ENCODE data around the gene GJC1. TPM values are rescaled to one million over a fixed set of nuclear protein-coding genes. Genes with fewer than 3 reads are reported as not detected.

Gene GJC1
- polyA plus RNA-seq, 1 experiment: 20.6 TPM

GRCh38 chr17:44786551-44787081 is 43.5 kb downstream of the GJC1 start:
- no peak for TF ChIP-seq CTCF (IDR thresholded peaks at IDR 0.05; ENCODE audit: low read depth, low read length)
- ChIA-PET CTCF (interaction anchor here (1.5 kb wide), 1 partner anchor 7 kb away, joined by 5 read pairs; no protein-coding TSS in a partner anchor), POLR2A (no interaction called here)
- Histone ChIP-seq H3K9me3 (ENCODE audit: control insufficient read depth, insufficient read depth, low read length) (no peaks in the 10 kb centered on the region; the same call in 1 of the 2 replicates), H3K4me3 (ENCODE audit: low read depth, low read length) (no peak overlapping the region), H3K27me3 (ENCODE audit: control insufficient read depth, insufficient read depth, low read length) (no peaks in the 10 kb centered on the region), H3K27ac (ENCODE audit: low read depth, low read length) (no peak overlapping the region)
- no peak for DNase-seq (ENCODE audit: low read depth, low spot score)

GRCh38 chr17:44785921-44786320 is 44.2 kb downstream of the GJC1 start:
- POLR2A ChIA-PET: no interaction called here
- CTCF ChIA-PET: no interaction called here
- TF ChIP-seq CTCF (IDR thresholded peaks at IDR 0.05; ENCODE audit: low read depth, low read length): no peak
- Histone ChIP-seq H3K4me3 (ENCODE audit: low read depth, low read length) (no peak overlapping the region), H3K27ac (ENCODE audit: low read depth, low read length) (no peak overlapping the region), H3K27me3 (ENCODE audit: control insufficient read depth, insufficient read depth, low read length) (no peaks in the 10 kb centered on the region), H3K9me3 (ENCODE audit: control insufficient read depth, insufficient read depth, low read length) (no peaks in the 10 kb centered on the region; the same call in 1 of the 2 replicates)
- no peak for DNase-seq (ENCODE audit: low read depth, low spot score)

- POLR2A ChIA-PET: no interaction called here
- Histone ChIP-seq H3K9me3 (ENCODE audit: control insufficient read depth, insufficient read depth, low read length) (no peaks in the 10 kb centered on the region; the same call in 1 of the 2 replicates), H3K4me3 (ENCODE audit: low read depth, low read length) (no peak overlapping the region), H3K27me3 (ENCODE audit: control insufficient read depth, insufficient read depth, low read length) (no peaks in the 10 kb centered on the region), H3K27ac (ENCODE audit: low read depth, low read length) (no peak overlapping the region)
- no peak for TF ChIP-seq CTCF (IDR thresholded peaks at IDR 0.05; ENCODE audit: low read depth, low read length)
- DNase-seq (ENCODE audit: low read depth, low spot score): no peak
- CTCF ChIA-PET: interaction anchor here (0.9 to 6.9 kb wide), 2 partner anchors 11 to 81 kb away, joined by 3 to 121 read pairs; no protein-coding TSS in a partner anchor
These were observed 47.7 kb downstream of the GJC1 start for GRCh38 chr17:44782326-44782850.

GRCh38 chr17:44781551-44782325 is 48.3 kb downstream of the GJC1 start:
- Histone ChIP-seq H3K9me3 (ENCODE audit: control insufficient read depth, insufficient read depth, low read length) (no peaks in the 10 kb centered on the region; the same call in 1 of the 2 replicates), H3K4me3 (ENCODE audit: low read depth, low read length) (no peak overlapping the region), H3K27ac (ENCODE audit: low read depth, low read length) (no peak overlapping the region), H3K27me3 (ENCODE audit: control insufficient read depth, insufficient read depth, low read length) (no peaks in the 10 kb centered on the region)
- ChIA-PET CTCF (interaction anchor here (0.9 to 6.9 kb wide), 2 partner anchors 11 to 81 kb away, joined by 3 to 121 read pairs; no protein-coding TSS in a partner anchor), POLR2A (interaction anchor here (0.6 kb wide), 1 partner anchor 415 kb away, joined by 4 read pairs; no protein-coding TSS in a partner anchor)
- no peak for DNase-seq (ENCODE audit: low read depth, low spot score)
- no peak for TF ChIP-seq CTCF (IDR thresholded peaks at IDR 0.05; ENCODE audit: low read depth, low read length)

Measured in AG04450 (cell line).